Measurements from ENCODE around the gene DCUN1D3. TPM values are rescaled to one million over a fixed set of nuclear protein-coding genes. Genes with fewer than 3 reads are reported as not detected.

The DCUN1D3 gene
- total RNA-seq, 2 donors from 2014 or later, result 7.5 to 14.5 TPM

- Histone ChIP-seq H3K27me3 (no peaks in the 10 kb centered on the region), H3K4me3 (no peak overlapping the region), H3K4me1 (peaks cover 7% of the 10 kb centered on the region), H3K27ac (no peak overlapping the region), H3K9me3 (no peaks in the 10 kb centered on the region), H3K36me3 (replicated peaks in 1 of 2; ENCODE audit: insufficient read depth in 1 of 2, low read depth in 2 of 2) (peaks cover 0 to 2% of the 10 kb centered on the region in 2 donors)
- DNase-seq, result no peak
- WGBS, 2 donors, result 80 to 88% methylated on average over 3 of the region's 3 CpGs
- TF ChIP-seq POLR2A (IDR thresholded peaks at IDR 0.05), result no peak
- no peak for TF ChIP-seq CTCF (IDR thresholded peaks at IDR 0.05)
- no peak for ATAC-seq
- intact Hi-C loops (cut with DNase I), result no loop called here
Observed at GRCh38 chr16:20822521-20823325, 77.4 kb downstream of the DCUN1D3 start.

- WGBS, 2 donors, result 84 to 88% methylated on average over 4 of the region's 4 CpGs
Observed at GRCh38 chr16:20821682-20822081, 78.5 kb downstream of the DCUN1D3 start.

GRCh38 chr16:20818929-20819585 lies 81.1 kb downstream of the DCUN1D3 start:
- Histone ChIP-seq H3K4me1 (no peaks in the 10 kb centered on the region), H3K27ac (no peak overlapping the region), H3K36me3 (replicated peaks in 1 of 2; ENCODE audit: insufficient read depth in 1 of 2, low read depth in 2 of 2) (peaks cover 0 to 2% of the 10 kb centered on the region in 2 donors), H3K9me3 (no peaks in the 10 kb centered on the region), H3K4me3 (no peak overlapping the region), H3K27me3 (no peaks in the 10 kb centered on the region)
- ATAC-seq, result no peak
- no peak for DNase-seq
- WGBS, 2 donors, result 97% methylated on average over 4 of the region's 4 CpGs
- no peak for TF ChIP-seq CTCF (IDR thresholded peaks at IDR 0.05)
- no peak for TF ChIP-seq POLR2A (IDR thresholded peaks at IDR 0.05)
- intact Hi-C loops (cut with DNase I), result no loop called here

More at GRCh38 chr16:20821682-20822081, 78.5 kb downstream of the DCUN1D3 start:
- Histone ChIP-seq H3K4me1 (peaks cover 7% of the 10 kb centered on the region), H3K9me3 (no peaks in the 10 kb centered on the region), H3K27ac (no peak overlapping the region), H3K27me3 (no peaks in the 10 kb centered on the region), H3K36me3 (replicated peaks in 1 of 2; ENCODE audit: insufficient read depth in 1 of 2, low read depth in 2 of 2) (peaks cover 0 to 2% of the 10 kb centered on the region in 2 donors), H3K4me3 (no peak overlapping the region)
- DNase-seq (no peak), ATAC-seq (no peak)
- intact Hi-C loops (cut with DNase I), result no loop called here
- TF ChIP-seq CTCF (IDR thresholded peaks at IDR 0.05) (no peak), POLR2A (IDR thresholded peaks at IDR 0.05) (no peak)

- H3K27me3 ChIP-seq, result no peaks in the 10 kb centered on the region
- TF ChIP-seq POLR2A (IDR thresholded peaks at IDR 0.05), result no peak
- no peak for TF ChIP-seq CTCF (IDR thresholded peaks at IDR 0.05)
- no peak for ATAC-seq
- no peak overlapping the region for H3K4me3 ChIP-seq
- intact Hi-C loops (cut with DNase I), result no loop called here
- no peak overlapping the region for H3K27ac ChIP-seq
- no peak for DNase-seq
- no peaks in the 10 kb centered on the region for H3K36me3 ChIP-seq (replicated peaks in 1 of 2; ENCODE audit: insufficient read depth in 1 of 2, low read depth in 2 of 2)
- H3K4me1 ChIP-seq, result no peaks in the 10 kb centered on the region
- H3K9me3 ChIP-seq, result no peaks in the 10 kb centered on the region
- 86 to 89% methylated on average over 4 of the region's 4 CpGs for WGBS, 2 donors
Observed at GRCh38 chr16:20814784-20815183, 85.4 kb downstream of the DCUN1D3 start.

Data from body of pancreas (tissue), 4 donors.